Dedifferentiated amniotic fluid mesenchymal stem cell (primary cell): Measurements from ENCODE around the gene SPAG7.
"Not testable (repeated sequence)": the region's sequence is repeated elsewhere in the genome, so short reads cannot be mapped to it uniquely, and the experiment has no call there.

ENCODE experiments used
- DNase-seq: peaks from one replicate; pipeline ENCODE4 v3.0.0-alpha.2; 2016; ENCODE audit errors: extremely low spot score

Gene SPAG7

GRCh38 chr17:4938069-4938491 lies 29.5 kb downstream of the SPAG7 start:
- no peak for DNase-seq

GRCh38 chr17:4937553-4937952 lies 30.1 kb downstream of the SPAG7 start:
- no peak for DNase-seq

DNA sequence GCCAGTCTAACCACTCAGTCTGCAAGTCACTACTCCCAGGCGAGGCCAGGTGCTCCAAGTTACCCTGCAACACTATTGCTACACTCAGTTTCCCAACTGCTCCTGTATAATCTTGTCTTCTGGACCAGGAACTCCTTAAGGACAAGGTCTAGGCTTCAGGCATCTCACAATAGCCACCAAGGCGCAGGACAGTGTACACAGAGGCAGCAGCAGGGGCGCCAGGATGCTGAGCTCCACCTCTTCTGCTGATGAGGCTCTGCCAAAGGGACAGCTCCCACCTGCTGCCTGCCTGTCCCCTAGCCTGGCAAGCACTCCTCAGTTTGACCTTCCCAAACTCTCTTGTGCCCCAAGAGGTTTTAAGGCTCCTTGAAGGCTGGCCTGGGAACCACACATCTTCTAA lies 31.2 kb downstream of the SPAG7 start:
- DNase-seq, result no peak

DNA sequence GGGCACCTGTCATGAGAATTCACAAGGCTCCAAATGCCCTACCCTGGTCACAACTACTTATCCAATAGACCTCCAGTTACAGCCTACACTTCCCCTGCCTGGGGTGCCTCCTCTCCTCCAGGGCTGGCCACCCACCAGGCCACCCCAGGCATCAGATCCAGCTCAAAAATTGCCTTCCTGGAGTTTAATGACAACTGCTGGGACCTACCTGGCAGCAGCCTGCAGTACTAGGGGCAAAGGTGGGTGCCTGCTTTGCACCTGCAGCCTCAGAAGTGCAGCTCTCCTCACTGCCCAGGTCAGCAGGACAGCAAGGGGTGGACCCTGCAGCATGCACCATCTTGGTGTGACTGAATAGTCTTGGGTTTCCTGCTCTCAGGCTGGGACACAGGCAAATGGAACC lies 32.0 kb downstream of the SPAG7 start:
- no peak for DNase-seq

DNA sequence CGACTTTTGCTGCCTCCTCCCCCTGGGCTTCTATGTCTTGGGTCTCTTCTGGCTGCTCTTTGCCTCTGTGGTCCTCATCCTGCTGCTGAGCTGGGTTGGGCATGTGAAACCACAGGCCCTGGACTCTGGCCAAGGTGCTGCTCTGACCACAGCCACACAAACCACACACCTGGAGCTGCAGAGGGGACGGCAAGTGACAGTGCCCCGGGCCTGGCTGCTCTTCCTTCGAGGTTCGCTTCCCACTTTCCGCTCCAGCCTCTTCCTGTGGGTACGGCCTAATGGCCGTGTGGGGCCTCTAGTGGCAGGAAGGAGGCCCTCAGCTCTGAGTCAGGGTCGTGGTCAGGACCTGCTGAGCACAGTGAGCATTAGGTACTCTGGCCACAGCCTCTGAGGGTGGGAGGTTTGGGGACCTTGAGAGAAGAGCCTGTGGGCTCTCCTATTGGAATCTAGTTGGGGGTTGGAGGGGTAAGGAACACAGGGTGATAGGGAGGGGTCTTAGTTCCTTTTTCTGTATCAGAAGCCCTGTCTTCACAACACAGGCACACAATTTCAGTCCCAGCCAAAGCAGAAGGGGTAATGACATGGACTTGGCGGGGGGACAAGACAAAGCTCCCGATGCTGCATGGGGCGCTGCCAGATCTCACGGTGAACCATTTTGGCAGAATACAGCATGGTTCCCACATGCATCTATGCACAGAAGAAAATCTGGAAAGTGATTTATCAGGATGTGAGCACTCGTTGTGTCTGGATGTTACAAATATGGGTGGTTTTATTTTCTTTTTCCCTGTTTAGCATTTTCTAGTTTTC lies 33.2 kb downstream of the SPAG7 start:
- DNase-seq, result no peak

- no peak for DNase-seq
Measured at GRCh38 chr17:4933646-4934045, 34.0 kb downstream of the SPAG7 start.

DNA sequence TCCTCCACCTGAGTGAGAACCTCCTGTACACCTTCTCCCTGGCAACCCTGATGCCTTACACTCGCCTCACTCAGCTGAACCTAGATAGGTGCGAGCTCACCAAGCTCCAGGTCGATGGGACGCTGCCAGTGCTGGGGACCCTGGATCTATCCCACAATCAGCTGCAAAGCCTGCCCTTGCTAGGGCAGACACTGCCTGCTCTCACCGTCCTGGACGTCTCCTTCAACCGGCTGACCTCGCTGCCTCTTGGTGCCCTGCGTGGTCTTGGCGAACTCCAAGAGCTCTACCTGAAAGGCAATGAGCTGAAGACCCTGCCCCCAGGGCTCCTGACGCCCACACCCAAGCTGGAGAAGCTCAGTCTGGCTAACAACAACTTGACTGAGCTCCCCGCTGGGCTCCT lies 34.9 kb downstream of the SPAG7 start:
- DNase-seq, result no peak

GRCh38 chr17:4931963-4932362 lies 35.7 kb downstream of the SPAG7 start, which contains the start of gene GP1BA:
GP1BA (plus strand) TSS chr17:4932277; CDS start chr17:4932605, 328 bp downstream.
- DNase-seq, result no peak

- DNase-seq, result no peak
Measured at GRCh38 chr17:4928881-4929280, 38.7 kb downstream of the SPAG7 start.

DNA sequence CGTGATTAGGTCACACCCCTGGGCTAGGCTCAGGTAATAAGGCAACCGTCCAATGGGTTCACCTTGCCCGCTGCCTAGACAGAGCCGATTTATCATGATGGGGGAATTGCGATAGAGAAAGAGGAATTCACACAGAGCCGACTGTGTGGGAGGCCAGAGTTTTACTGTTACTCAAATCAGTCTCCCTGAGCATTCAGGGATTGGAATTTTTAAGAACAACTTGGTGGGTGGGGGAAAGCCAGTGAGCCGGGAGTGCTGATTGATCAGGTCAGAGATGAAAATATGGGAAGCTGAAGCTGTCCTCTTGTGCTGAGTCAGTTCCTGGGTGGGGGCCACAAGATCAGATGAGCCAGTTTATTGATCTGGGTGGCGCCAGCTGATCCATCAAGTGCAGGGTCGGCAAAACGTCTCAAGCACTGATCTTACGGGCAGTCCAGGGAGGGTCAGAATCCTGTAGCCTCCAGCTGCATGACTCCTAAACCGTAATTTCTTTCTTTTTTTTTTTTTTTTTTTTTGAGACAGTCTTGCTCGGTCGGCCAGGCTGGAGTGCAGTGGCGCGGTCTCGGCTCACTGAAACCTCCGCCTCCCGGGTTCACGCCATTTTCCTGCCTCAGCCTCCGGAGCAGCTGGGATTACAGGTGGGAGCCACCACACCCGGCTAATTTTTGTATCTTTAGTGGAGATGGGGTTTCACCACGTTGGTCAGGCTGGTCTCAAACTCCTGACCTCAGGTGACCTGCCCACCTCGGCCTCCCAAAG lies 40.9 kb downstream of the SPAG7 start:
- not testable (repeated sequence) for DNase-seq

GRCh38 chr17:4921320-4921719 lies 46.3 kb downstream of the SPAG7 start:
- no peak for DNase-seq

- no peak for DNase-seq
Measured at GRCh38 chr17:4920351-4921048, 47.1 kb downstream of the SPAG7 start.

- DNase-seq, result no peak
Measured at GRCh38 chr17:4919511-4920047, 48.0 kb downstream of the SPAG7 start.

GRCh38 chr17:4914551-4914950 lies 53.1 kb downstream of the SPAG7 start:
- not testable (repeated sequence) for DNase-seq

DNA sequence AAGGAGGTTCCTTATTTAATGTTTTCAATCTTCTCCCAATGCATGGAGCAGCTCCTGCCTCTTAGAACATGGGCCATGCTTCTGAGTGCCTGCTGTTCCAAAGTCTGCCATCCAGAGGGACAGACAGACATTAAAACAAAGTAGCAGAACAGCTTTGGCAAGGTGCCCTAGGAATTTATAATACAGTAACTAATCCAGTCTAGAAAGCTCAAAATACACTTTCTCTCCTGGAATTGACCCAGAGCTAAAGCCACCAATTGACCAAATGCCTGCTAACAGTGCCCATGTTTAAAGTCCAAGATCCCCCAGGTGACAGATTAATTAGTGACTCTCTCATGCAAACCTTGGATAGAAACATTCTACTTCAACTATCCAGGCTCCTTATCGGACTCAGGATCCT lies 53.6 kb downstream of the SPAG7 start:
- DNase-seq, result no peak
